ENCODE data around the gene TRAPPC5. TPM values are rescaled to one million over a fixed set of nuclear protein-coding genes. Genes with fewer than 3 reads are reported as not detected.

Gene TRAPPC5
- total RNA-seq, 1 donor from 2014 or later = 50.4 TPM

GRCh38 chr19:7730286-7731217 is 49.9 kb downstream of the TRAPPC5 start:
- DNase-seq (ENCODE audit: low read depth) = no peak

GRCh38 chr19:7731218-7731595 is 50.6 kb downstream of the TRAPPC5 start:
- no peak for DNase-seq (ENCODE audit: low read depth)

- DNase-seq (ENCODE audit: low read depth) = no peak
Observed at GRCh38 chr19:7731615-7732014, 51.0 kb downstream of the TRAPPC5 start.

GRCh38 chr19:7732045-7732444 is 51.4 kb downstream of the TRAPPC5 start, which contains the start of gene CLEC4G:
CLEC4G (minus strand) TSS chr19:7732110; CDS start chr19:7732102, 8 bp downstream.
- DNase-seq (ENCODE audit: low read depth) = no peak

GRCh38 chr19:7733376-7733775 is 52.7 kb downstream of the TRAPPC5 start:
- DNase-seq (ENCODE audit: low read depth) = no peak

- no peak for DNase-seq (ENCODE audit: low read depth)
Observed at GRCh38 chr19:7734220-7735203, 53.9 kb downstream of the TRAPPC5 start.

- no peak for DNase-seq (ENCODE audit: low read depth)
Observed at GRCh38 chr19:7736148-7736547, 55.5 kb downstream of the TRAPPC5 start.

GRCh38 chr19:7737215-7737614 is 56.6 kb downstream of the TRAPPC5 start:
- DNase-seq (ENCODE audit: low read depth) = no peak

Other genes starting within 250 kb of the TRAPPC5 start
- 2.4 and 5.0 TPM in 2 replicates for gene PEX11G, start 191.8 kb upstream of the TRAPPC5 start, total RNA-seq
- gene ZNF358, start 164.7 kb upstream of the TRAPPC5 start, total RNA-seq = 70.8 and 83.6 TPM in 2 replicates
- gene MCOLN1, start 158.2 kb upstream of the TRAPPC5 start, total RNA-seq = 9.2 and 10.7 TPM in 2 replicates
- 92.8 and 127 TPM in 2 replicates for gene PNPLA6, start 145.1 kb upstream of the TRAPPC5 start, total RNA-seq
- not detected in 2 replicates for gene CAMSAP3, start 85.0 kb upstream of the TRAPPC5 start, total RNA-seq
- 30.5 and 31.2 TPM in 2 replicates for gene XAB2, start 51.3 kb upstream of the TRAPPC5 start, total RNA-seq
- 8.8 and 15.9 TPM in 2 replicates for gene PET100, start 51.0 kb upstream of the TRAPPC5 start, total RNA-seq
- gene PCP2, start 47.1 kb upstream of the TRAPPC5 start, total RNA-seq = not detected in 2 replicates
- 1.9 TPM in 1 of 2 replicates, not detected in the other for gene STXBP2, start 43.7 kb upstream of the TRAPPC5 start, total RNA-seq
- not detected in 2 replicates for gene RETN, start 11.8 kb upstream of the TRAPPC5 start, total RNA-seq
- not detected in 2 replicates for gene MCEMP1, start 3.7 kb upstream of the TRAPPC5 start, total RNA-seq
- gene FCER2, start 21.3 kb downstream of the TRAPPC5 start, total RNA-seq = not detected in 2 replicates
- gene CLEC4G, start 51.3 kb downstream of the TRAPPC5 start, total RNA-seq = not detected in 2 replicates
- not detected in 2 replicates for gene CD209, start 66.7 kb downstream of the TRAPPC5 start, total RNA-seq
- not detected in 2 replicates for gene CLEC4M, start 82.4 kb downstream of the TRAPPC5 start, total RNA-seq
- gene EVI5L, start 149.4 kb downstream of the TRAPPC5 start, total RNA-seq = 25.2 and 25.4 TPM in 2 replicates
- not detected in 2 replicates for gene PRR36, start 193.6 kb downstream of the TRAPPC5 start, total RNA-seq
- gene LRRC8E, start 207.7 kb downstream of the TRAPPC5 start, total RNA-seq = 0.53 and 1.0 TPM in 2 replicates
- 13.1 and 16.0 TPM in 2 replicates for gene MAP2K7, start 223.0 kb downstream of the TRAPPC5 start, total RNA-seq
- gene TGFBR3L, start 234.0 kb downstream of the TRAPPC5 start, total RNA-seq = 0.21 and 4.2 TPM in 2 replicates
- gene SNAPC2, start 239.5 kb downstream of the TRAPPC5 start, total RNA-seq = 21.5 and 27.5 TPM in 2 replicates
- gene CTXN1, start 245.3 kb downstream of the TRAPPC5 start, total RNA-seq = 5.0 and 7.5 TPM in 2 replicates